ENCODE measurements around the gene CCSER2. TPM values are rescaled to one million over a fixed set of nuclear protein-coding genes. Genes with fewer than 3 reads are reported as not detected.

CCSER2 gene
- polyA plus RNA-seq, 1 donor (not counting 4 experiments of a cell fraction or from before 2014, with no cell fraction given) = 26.7 TPM

- Histone ChIP-seq H3K4me3 (ENCODE audit: control insufficient read depth in 2 of 3, extremely low read depth in 1 of 3, insufficient read depth in 2 of 3, low read depth in 1 of 3, low read length in 3 of 3) (no peak overlapping the region), H3K9ac (ENCODE audit: control insufficient read depth, extremely low read depth, insufficient read depth, low read length) (no peak overlapping the region), H2AFZ (ENCODE audit: control insufficient read depth, low read length) (no peak overlapping the region), H3K4me2 (ENCODE audit: control insufficient read depth, extremely low read depth, insufficient read depth, low read depth, low read length) (no peak overlapping the region), H4K20me1 (ENCODE audit: control insufficient read depth, extremely low read depth, insufficient read depth, low read length) (no peaks in the 10 kb centered on the region), H3K36me3 (ENCODE audit: control insufficient read depth in 2 of 2, extremely low read depth in 1 of 2, insufficient read depth in 2 of 2, low read length in 2 of 2) (peaks cover 7 to 13% of the 10 kb centered on the region in 2 experiments), H3K9me1 (ENCODE audit: control insufficient read depth, extremely low read depth, insufficient read depth, low read length) (peaks cover 2% of the 10 kb centered on the region), H3K27me3 (ENCODE audit: control insufficient read depth, extremely low read depth, insufficient read depth, low read length) (no peaks in the 10 kb centered on the region), H3K27ac (ENCODE audit: control insufficient read depth, insufficient read depth, low read length) (no peak overlapping the region), H3K79me2 (ENCODE audit: control insufficient read depth, insufficient read depth, low read length) (peaks cover 38% of the 10 kb centered on the region), H3K9me3 (ENCODE audit: control insufficient read depth, low read depth, low read length) (no peaks in the 10 kb centered on the region), H3K4me1 (ENCODE audit: control insufficient read depth, extremely low read depth, insufficient read depth, low read length) (no peaks in the 10 kb centered on the region)
- DNase-seq (ENCODE audit: low read depth, low spot score) = no peak
- TF ChIP-seq EZH2 (IDR thresholded peaks at IDR 0.05; ENCODE audit: low read length) = no peak
- no peak for TF ChIP-seq CTCF (optimal IDR thresholded peaks at IDR 0.05 in 1 of 3, IDR thresholded peaks at IDR 0.05 in 1 of 3, conservative IDR thresholded peaks at IDR 0.05 in 1 of 3; ENCODE audit: extremely low read depth in 1 of 3, insufficient read depth in 2 of 3, low read length in 3 of 3)
- dilution Hi-C loops (cut with MboI; ENCODE audit: extremely low pct_ligation_motif_present, low sequenced_read_pairs) = no loop called here
- FAIRE-seq = no peak
Measured at GRCh38 chr10:84371944-84372343, 43.6 kb downstream of the CCSER2 start.

GRCh38 chr10:84373000-84373399, 44.6 kb downstream of the CCSER2 start:
- Histone ChIP-seq H4K20me1 (ENCODE audit: control insufficient read depth, extremely low read depth, insufficient read depth, low read length) (no peaks in the 10 kb centered on the region), H3K9me3 (ENCODE audit: control insufficient read depth, low read depth, low read length) (no peaks in the 10 kb centered on the region), H3K27ac (ENCODE audit: control insufficient read depth, insufficient read depth, low read length) (no peak overlapping the region), H3K27me3 (ENCODE audit: control insufficient read depth, extremely low read depth, insufficient read depth, low read length) (no peaks in the 10 kb centered on the region), H2AFZ (ENCODE audit: control insufficient read depth, low read length) (no peak overlapping the region), H3K79me2 (ENCODE audit: control insufficient read depth, insufficient read depth, low read length) (peaks cover 39% of the 10 kb centered on the region), H3K9ac (ENCODE audit: control insufficient read depth, extremely low read depth, insufficient read depth, low read length) (no peak overlapping the region), H3K4me1 (ENCODE audit: control insufficient read depth, extremely low read depth, insufficient read depth, low read length) (no peaks in the 10 kb centered on the region), H3K4me3 (ENCODE audit: control insufficient read depth in 2 of 3, extremely low read depth in 1 of 3, insufficient read depth in 2 of 3, low read depth in 1 of 3, low read length in 3 of 3) (no peak overlapping the region), H3K4me2 (ENCODE audit: control insufficient read depth, extremely low read depth, insufficient read depth, low read depth, low read length) (no peak overlapping the region), H3K9me1 (ENCODE audit: control insufficient read depth, extremely low read depth, insufficient read depth, low read length) (peaks cover 2% of the 10 kb centered on the region), H3K36me3 (ENCODE audit: control insufficient read depth in 2 of 2, extremely low read depth in 1 of 2, insufficient read depth in 2 of 2, low read length in 2 of 2) (peaks cover 7 to 13% of the 10 kb centered on the region in 2 experiments)
- FAIRE-seq = no peak
- TF ChIP-seq EZH2 (IDR thresholded peaks at IDR 0.05; ENCODE audit: low read length) (no peak), CTCF (optimal IDR thresholded peaks at IDR 0.05 in 1 of 3, IDR thresholded peaks at IDR 0.05 in 1 of 3, conservative IDR thresholded peaks at IDR 0.05 in 1 of 3; ENCODE audit: extremely low read depth in 1 of 3, insufficient read depth in 2 of 3, low read length in 3 of 3) (no peak)
- dilution Hi-C loops (cut with MboI; ENCODE audit: extremely low pct_ligation_motif_present, low sequenced_read_pairs) = no loop called here
- DNase-seq (ENCODE audit: low read depth, low spot score) = no peak
